ENCODE data around the gene REV3L. TPM values are rescaled to one million over a fixed set of nuclear protein-coding genes. Genes with fewer than 3 reads are reported as not detected.

The REV3L gene
- total and polyA plus RNA-seq, 2 donors (not counting 3 experiments of a cell fraction or from before 2014, with no cell fraction given), result 6.0 to 22.7 TPM

GRCh38 chr6:111499269-111499793, 16.3 kb upstream of the REV3L start:
- CTCF ChIA-PET, result interaction anchor here (1.4 kb wide), 1 partner anchor 240 kb away, joined by 3 read pairs; a partner anchor contains a TSS
- Histone ChIP-seq H3K27ac (ENCODE audit: insufficient read depth, low read depth, low read length) (no peak overlapping the region), H3K9me1 (replicated peaks; ENCODE audit: control insufficient read depth, extremely low read depth, insufficient read depth, low read length) (no peaks in the 10 kb centered on the region), H3K9ac (replicated peaks; ENCODE audit: extremely low read depth, insufficient read depth, low read length) (no peak overlapping the region), H3K27me3 (ENCODE audit: control insufficient read depth in 2 of 2, insufficient read depth in 2 of 2, low read length in 2 of 2) (no peaks in the 10 kb centered on the region), H3K4me3 (replicated peaks in 1 of 3; ENCODE audit: insufficient read depth in 1 of 3, low read depth in 1 of 3, low read length in 3 of 3) (no peak overlapping the region), H2AFZ (ENCODE audit: low read depth, low read length) (no peak overlapping the region), H3K79me2 (ENCODE audit: control insufficient read depth, insufficient read depth, low read length) (peaks cover 3% of the 10 kb centered on the region), H3K9me3 (replicated peaks; ENCODE audit: control insufficient read depth, insufficient read depth, low read length) (no peaks in the 10 kb centered on the region), H3K4me2 (ENCODE audit: insufficient read depth, low read length) (no peak overlapping the region), H4K20me1 (replicated peaks; ENCODE audit: control insufficient read depth, extremely low read depth, insufficient read depth, low read length) (no peaks in the 10 kb centered on the region), H3K4me1 (ENCODE audit: control insufficient read depth, extremely low read depth, insufficient read depth, low read length) (peaks cover 17% of the 10 kb centered on the region), H3K36me3 (ENCODE audit: control insufficient read depth in 2 of 2, extremely low read depth in 1 of 2, insufficient read depth in 2 of 2, low read length in 2 of 2) (no peaks in the 10 kb centered on the region)
- TF ChIP-seq FOS (IDR thresholded peaks at IDR 0.05; ENCODE audit: borderline replicate concordance, insufficient read depth, low read length) (no peak), GATA2 (IDR thresholded peaks at IDR 0.05; ENCODE audit: insufficient read depth, insufficient read length, low read depth, low read length) (no peak), EZH2 (IDR thresholded peaks at IDR 0.05; ENCODE audit: borderline replicate concordance, low read depth, low read length, severe bottlenecking) (no peak), MAX (IDR thresholded peaks at IDR 0.05; ENCODE audit: insufficient read depth, insufficient read length) (no peak), MYC (IDR thresholded peaks at IDR 0.05; ENCODE audit: low read depth, low read length) (no peak), CTCF (IDR thresholded peaks at IDR 0.05; ENCODE audit: extremely low read depth in 1 of 2, insufficient read depth in 1 of 2, low read depth in 1 of 2, low read length in 2 of 2) (no peak), POLR2A (IDR thresholded peaks at IDR 0.05; ENCODE audit: low read depth, low read length) (no peak), POLR2AphosphoS5 (IDR thresholded peaks at IDR 0.05; ENCODE audit: insufficient read depth, low read depth, low read length) (no peak), JUN (IDR thresholded peaks at IDR 0.05; ENCODE audit: borderline replicate concordance, insufficient read depth, insufficient read length, low read depth) (no peak)
- no TSS peak for BruUV-seq (replicated peaks)
- no peak for FAIRE-seq
- no peak for DNase-seq (ENCODE audit: low read depth, low spot score)
- intact Hi-C loops (cut with micrococcal nuclease) (loop anchor here (5.0 kb wide), 1 partner anchor 68 kb away; no protein-coding TSS in a partner anchor), dilution Hi-C loops (cut with MboI; ENCODE audit: extremely low pct_ligation_motif_present, low sequenced_read_pairs) (no loop called here)
- POLR2A ChIA-PET, result no interaction called here

Measured in endothelial cell of umbilical vein (primary cell).